Retina (tissue), 1 donor: ENCODE results near the gene COL5A3.
"Not testable (repeated sequence)": the region's sequence is repeated elsewhere in the genome, so short reads cannot be mapped to it uniquely, and the experiment has no call there.

Experiments used
- DNase-seq: peaks from one replicate; pipeline ENCODE4 v3.0.0-alpha.2; 2016

Gene COL5A3

DNA sequence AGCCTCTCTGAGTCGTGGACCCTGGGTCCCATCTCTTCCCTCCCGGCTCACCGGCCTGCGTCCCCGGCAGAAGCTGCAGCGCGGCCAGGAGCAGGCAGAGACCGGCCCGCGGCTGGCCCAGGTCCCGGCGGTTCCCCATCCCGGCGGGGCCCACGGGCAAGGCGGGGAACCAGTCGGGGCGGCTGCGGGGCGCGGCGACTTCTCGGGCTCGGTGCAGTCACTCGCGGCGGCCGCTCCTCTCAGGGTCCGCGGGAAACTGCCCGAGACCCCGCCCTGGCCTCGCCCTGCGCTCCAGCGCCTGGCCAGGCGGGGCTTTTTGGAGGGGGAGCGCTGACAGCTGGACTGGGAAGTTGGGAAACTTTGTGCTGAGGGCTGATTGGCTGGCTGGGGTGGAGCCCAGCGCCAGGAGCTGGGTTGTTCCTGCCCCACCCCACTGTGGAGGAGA is at the start of gene COL5A3:
COL5A3 (minus strand) TSS at position 258 of the 445 bp plus-strand sequence; CDS start at position 139, 119 bp downstream.
- no peak for DNase-seq

DNA sequence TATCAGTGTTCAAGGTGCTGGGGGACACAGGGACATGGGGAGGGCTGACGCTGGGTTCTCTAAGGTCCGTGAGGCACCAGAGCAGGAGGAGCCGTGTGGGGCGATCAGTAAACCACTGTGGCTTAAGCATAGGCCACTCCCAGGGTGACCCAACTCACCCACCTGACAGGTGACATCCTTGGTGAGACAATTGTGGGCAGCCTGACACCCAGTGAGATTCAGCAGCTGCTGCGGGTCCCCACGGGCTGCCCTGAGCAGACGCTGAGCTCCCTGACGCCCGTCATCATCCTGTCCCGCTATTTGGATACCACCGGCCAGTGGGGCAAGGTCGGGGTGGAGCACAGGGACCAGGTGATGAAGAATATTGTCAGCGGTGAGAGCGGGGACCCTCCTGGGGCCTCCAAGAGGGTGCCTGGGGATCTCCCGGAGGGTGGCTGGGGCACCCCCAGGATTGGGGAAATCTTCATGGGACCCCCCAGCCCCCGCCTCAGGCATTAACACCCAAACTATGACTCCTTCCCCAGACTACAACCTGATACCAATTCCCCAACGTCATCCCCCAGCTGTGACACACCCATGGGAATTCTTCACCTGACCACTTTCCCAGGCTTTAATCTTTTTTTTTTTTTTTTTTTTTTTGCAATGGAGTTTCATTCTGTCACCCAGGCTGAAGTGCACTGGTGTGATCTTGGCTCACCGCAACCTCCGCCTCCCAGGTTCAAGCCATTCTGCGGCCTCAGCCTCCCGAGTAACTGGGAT is 42.5 kb upstream of the COL5A3 start:
- no peak for DNase-seq

DNA sequence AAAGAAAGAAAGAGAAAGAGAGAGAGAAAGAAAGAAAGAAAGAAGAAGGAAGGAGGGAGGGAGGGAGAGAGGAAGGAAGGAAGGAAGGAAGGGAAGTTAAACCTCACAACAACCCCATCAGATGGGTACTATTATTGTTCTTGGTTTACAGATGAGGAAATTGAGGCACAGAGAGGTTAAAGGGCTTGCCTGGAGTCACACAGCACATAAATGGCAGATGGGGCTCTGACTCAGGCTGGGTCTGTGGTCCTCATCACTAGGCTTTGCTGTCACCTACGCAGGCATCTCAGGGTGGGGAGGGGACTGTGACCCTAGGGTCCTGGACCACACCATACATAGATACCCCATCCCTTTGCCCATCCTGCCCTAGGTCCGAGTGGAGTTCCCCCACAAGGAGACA is 39.3 kb upstream of the COL5A3 start:
- no peak for DNase-seq

DNA sequence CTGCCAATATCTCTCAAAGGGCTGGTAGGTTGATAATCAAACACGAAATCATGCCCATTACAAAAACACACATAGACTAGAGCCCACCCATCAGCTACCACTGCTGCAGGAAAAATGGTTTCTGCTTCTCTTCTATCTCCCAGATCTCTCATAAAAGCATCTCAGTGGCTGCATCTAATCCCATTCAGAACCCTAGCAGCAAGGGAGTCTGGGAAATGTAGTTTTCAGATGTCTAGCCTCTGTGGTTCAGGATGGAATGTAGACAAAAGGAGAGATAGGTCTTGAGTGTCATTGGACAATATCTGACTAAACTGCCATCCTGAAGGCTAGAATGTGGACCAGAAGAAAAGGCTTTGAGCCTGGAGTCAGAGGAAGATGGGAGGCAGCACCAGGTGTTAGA is 35.1 kb upstream of the COL5A3 start:
- no peak for DNase-seq

DNA sequence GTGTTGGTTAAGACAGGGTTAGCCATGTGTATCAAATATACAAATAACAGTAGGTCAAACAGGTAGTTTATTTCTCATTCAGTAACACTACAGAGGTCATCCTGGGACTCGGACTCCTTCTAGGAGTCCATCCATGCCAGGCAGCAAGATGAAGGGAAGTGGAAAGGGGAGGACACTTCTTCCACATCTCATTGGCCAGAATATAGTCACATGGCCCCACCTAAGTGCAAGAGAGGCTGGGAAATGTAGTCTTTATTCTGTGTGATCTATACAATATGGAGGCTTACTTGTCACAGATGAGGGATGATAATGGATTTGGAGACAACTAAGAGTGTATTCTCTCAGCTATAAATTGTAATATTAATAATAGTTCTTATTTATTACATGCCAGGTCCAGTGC is 34.1 kb upstream of the COL5A3 start:
- no peak for DNase-seq

DNA sequence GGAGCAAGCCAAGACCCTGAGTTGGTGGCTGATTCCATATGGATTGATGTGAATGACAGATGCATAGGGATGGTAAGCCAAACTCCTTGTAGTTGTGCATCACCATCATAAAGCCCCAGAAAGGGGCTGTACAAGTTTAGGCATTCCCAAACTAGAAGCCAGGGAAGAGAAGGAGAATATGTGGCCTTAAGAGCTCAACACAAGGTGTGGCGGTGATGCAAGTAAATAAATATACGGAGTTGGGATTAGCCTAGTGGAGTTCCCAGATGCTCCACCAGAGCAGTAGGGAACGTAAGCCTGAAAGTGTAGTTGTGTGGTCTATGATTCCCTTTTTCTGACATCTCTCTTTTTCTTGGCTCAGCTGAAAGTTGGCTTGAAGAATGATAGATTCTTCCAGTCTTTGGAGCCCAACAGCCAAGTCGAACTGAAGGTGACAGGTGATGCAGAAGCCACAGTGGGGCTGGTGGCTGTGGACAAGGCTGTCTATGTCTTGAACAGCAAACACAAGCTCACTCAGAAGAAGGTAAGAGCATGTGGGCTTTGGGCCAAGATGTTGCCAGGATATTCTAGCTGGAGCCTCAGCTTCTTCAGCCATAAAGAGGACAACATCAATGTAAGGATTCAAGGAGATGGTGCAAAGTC is 33.1 kb upstream of the COL5A3 start:
- peak; percentile 44 for DNase-seq

DNA sequence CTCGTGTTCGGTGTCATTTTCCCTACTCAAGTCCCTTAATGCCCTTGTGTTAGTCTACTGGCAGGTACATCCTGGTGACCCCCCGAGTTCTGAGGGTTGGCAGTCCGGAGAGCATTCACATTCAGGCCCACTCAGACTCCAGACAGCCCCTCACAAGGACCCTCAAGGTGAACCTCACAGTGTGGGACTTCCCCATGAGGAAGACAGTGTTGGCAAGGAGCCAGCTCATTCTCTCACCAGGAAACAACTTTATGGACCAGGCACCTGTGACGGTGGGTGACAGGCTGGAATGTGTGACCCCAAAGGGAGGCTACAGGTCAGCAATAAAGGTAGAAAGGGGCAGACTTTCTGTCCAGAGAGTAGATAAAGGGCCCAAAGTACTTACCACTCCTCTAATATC is 27.5 kb upstream of the COL5A3 start:
- no peak for DNase-seq

DNA sequence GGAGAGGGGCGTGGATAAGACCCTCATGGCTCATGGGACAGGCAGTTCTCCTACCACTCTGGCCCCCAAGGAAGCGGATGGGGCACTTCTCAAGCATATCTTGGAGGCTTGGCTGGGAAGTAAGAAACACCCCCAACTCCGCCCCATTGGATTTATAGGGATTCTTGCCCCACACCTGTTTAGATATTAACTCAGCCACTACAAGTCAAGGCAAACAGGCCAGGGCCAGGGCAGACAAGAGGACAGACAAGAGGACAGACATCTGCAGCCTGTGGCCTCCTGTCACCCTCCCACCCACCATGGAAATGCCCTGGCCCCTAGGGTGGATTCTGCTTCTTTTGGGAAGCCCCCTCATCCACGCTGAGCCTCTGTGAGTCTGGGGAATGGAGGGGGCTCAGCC is 27.1 kb upstream of the COL5A3 start:
- no peak for DNase-seq

DNA sequence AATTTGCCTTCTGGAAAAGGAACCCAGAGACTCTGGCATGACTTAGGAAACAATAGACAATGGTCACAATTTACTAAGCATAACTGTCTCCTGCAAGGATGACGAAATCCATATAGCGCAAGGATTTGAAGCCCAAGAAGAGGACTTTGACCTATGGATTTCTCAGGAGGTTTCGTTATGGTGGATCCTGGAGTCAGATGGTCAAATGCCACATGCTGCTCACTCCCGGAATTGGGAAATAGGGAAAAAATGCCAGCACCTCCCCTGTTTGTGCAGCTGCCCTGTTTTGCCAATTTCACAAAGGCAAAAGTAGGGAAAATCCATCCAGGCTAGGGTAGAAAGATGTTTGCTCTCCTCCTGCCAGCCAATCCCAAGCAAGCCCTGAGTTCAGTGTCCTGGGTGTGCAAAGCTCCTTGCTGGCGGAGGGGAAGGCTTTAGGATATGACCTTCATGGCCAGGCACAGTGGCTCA is 26.3 kb upstream of the COL5A3 start:
- no peak for DNase-seq

DNA sequence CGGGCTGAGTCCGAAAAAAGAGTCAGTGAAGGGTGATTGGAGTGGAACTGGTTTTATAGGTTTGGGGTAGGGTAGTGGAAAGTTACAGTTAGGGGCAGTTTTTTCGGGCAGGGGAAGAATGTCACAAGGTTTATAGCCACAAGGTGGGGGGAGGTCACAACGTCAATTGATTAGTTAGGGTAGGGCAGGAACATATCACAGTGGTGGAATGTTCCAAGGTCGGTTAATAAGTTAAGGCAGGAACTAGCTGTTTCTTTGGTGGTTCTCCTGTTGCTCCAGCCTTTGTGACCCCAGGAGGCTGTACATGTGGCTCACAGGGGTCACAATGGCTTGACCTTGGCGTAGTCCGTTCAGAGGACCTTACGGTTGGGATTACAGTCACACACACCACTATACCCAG is 23.3 kb upstream of the COL5A3 start:
- DNase-seq, result no peak

DNA sequence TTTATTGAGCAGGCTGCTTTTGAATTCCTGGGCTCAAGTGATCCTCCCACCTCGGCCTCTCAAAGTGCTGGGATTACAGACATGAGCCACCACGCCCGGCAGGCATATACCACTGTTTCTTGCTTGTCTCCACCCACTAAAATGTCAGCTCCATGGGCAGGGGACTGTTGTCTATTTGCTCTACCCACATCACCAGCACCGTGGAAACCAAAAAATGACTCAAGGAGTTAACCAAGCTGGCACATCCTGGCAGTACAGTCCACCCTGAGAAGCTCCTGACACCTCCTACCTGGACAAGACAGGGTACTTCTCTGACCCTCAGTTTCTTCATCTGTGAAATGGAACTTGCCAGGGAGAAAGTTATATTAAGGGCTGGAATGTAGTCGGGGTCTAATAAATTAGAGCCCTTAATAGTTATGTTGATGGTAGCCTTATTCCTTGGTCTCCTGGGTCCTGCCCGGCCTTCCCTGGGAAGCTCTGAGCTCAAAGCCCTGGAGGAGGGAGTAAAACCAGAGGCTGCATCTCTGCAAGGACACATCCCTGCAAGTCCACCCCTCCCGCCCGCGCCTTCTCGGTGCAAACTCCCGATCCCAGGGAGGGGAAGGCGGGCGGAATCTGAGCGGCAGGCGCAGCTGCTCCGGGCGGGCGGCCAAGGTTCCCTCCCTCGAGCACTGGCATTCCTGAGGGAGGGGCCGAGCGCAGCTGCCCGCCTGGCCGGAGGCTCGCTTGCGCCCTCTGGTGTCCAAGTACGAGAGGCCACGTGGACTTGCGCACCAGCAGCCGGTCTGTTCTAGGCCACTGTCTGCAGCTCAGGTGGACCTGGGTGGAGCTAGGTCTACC is 17.1 kb upstream of the COL5A3 start:
- DNase-seq, result peak; percentile 94

DNA sequence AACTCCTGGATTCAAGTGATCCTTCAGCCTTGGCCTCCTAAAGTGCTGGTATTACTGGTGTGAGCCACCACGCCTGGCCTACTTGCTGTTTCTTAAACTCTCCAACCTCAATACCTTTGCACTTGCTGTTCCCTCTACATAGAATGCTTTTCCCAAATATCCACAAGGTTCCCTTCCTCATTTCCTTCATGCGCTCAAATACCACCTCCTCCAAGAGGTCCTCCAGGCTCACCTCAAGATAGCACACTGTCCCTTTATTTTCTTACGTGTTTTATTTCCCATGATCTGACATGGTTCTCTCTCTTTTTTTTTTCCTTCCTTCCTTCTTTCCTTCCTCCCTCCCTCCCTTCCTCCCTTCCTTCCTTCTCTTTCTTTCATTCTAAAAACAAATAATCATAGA is 16.4 kb upstream of the COL5A3 start:
- no peak for DNase-seq

DNA sequence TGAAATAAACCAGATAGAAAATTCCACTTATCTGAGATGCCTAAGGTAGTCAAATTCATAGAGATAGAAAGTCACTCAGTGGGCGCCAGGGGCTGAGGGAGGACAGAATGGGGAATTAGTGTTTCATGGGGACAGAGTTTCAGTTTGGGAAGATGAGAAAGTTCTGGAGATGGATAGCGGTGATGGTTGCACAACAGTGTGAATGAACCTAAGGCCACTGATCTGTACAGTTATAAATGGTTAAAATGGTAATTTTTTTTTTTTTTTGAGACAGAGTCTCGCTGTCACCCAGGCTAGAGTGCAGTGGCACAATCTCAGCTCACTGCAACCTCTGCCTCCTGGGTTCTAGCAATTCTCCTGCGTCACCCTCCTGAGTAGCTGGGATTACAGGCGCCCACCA is 12.8 kb upstream of the COL5A3 start:
- not testable (repeated sequence) for DNase-seq

DNA sequence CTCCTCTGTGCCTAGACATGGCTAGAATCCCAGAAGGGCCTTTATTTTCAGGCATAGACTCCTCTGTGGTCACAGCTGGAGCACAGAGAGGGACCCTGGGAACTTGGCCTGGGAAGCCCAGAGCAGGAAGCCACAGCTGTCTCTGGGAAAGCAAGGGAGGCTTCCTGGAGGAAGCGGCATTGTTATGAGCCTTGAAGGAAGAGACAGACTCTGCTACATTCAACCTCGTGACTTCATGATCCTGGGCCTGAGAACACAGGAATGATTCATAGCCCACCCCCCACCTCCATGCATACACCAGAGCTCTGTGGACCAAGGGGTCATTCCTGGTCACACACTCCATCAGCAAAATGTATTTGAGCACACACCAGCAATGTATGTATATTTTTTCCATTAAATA is 11.6 kb upstream of the COL5A3 start:
- DNase-seq, result no peak

DNA sequence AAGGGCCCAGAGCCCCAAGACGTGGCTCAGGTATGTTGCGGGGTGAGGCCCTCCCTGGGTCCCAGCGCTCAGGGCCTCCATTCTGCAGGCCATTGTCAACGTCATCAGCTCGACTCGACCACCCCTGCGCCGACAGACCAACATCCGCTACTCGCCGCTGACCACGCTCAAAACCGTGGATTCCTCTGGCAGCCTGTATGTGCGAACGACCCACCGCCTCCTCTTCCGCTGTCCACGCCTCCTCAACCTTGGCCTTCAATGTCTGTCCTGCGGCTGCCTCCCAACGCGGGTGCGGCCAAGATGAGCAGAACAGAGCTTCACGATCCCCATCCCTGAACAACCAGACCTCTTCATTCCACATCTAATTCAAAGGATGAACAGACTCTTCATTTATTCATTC is 11.1 kb upstream of the COL5A3 start:
- DNase-seq, result no peak

DNA sequence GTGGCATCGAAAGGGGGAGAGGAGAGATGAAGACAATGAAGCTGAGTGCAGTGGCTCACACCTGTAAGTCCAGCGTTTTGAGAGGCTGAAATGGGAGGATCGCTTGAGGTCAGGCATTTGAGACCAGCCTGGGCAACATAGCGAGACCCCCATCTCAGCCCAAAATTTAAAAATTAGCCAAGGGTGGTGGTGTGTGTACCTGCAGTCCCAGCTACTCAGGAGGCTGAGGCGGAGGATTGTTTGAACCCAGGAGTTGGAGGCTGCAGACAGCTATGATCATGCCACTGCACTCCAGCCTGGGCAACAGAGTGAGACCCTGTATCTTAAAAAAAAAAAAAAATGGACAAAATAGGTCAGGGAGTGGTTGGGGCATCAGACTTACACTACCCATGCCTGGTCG is 10.5 kb upstream of the COL5A3 start:
- no peak for DNase-seq

DNA sequence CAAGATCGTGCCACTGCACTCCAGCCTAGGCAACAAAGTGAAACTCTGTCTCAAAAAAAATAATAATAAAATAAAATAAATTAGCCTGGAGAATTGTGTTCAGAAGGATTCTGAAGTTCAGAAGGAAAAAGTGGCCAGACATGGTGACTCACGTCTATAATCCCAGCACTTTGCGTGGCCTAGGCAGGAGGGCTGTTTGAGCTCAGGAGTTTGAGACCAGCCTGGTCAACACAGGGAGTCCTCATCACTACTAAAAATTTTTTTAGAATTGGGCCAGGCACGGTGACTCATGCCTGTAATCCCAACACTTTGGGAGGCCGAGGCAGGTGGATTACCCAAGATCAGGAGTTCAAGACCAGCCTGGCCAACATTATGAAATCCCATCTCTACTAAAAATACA is 8.9 kb upstream of the COL5A3 start:
- no peak for DNase-seq

DNA sequence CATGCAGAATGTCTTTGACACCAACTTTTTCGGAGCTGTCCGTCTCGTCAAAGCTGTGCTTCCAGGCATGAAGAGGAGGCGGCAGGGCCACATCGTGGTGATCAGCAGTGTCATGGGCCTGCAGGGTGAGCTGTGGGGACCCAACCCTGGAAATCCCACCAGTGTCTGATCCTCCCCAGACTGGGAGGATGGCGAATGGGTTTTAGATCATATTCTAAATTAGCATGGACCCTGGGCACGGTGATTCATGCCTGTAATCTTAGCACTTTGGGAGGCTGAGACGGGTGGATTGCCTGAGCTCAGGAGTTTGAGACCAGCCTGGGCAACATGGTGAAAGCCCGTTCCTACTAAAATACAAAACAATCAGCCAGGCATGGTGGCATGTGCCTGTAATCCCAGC is 8.5 kb upstream of the COL5A3 start:
- DNase-seq, result no peak

DNA sequence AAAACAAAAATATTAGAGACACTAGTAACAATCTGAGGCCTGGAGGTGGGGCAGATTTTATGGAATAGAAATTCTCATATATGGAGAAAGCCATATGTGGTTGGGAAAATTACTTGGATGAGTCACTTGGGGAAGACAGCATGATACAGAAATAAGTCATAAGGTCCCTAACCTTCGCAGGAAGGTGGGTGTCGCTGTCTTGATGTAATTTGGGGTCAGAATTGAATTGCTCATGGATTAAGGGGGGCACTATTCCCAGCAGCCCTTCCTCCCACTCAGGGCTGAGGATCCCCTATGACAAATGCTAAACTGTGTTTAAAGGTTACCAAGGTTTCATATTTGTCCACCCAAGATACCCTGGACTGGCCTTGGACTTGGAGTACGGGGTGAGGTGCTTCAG is 8.0 kb upstream of the COL5A3 start:
- no peak for DNase-seq

DNA sequence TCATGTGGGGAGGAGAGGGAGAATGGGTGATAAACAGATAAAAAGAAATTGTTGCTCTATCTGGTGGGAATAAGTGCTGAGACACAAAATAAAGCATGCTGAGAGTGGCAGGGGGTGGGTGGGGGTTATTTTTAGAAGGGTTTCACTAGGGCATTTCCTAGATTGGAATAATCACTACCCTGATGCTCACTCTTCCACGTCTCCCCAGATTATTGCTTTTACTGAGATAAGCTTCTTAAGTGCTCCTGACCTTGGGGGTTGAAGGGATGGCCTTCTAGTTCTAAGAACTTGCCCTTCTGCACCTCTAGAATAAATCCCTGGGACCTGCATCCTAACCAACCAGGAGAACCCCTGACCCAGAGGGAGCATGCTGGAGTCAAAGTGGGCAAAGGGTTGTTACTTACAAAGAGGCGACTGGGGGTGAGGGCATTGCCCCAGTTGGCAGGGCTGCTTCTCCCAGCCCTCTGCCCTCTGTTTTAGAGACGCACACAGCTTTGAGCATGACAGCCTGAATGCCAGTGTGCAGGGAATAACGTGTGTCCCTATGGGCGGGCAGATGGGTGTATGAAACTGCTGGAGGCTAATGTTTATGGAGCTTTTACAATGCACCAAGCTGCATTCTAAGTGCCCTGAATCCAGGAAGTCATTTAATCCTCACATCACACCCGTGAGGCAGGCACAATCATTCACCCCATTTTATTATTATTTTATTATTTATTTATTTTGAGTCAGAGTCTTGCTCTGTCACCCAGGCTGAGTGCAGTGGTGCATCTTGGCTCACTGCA is 3.7 kb upstream of the COL5A3 start:
- no peak for DNase-seq

DNA sequence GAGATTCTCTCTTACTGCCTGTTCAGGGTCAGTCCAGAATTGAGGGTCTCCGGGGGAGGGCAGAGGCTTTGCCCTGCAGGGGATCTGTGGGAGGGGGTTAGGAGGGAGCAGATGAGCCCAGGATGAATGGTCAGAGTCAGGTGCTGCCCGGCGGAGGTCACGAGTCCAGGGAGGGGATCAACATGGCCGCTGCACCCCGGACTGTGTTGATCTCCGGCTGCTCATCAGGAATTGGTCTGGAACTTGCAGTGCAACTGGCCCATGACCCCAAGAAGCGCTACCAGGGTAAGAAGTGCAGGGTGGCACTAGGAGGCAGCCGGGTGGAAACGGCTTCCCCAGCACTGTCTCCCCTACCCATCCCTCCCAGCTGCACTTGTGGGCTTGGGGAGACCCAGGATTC is 3.0 kb upstream of the COL5A3 start, which contains the start of gene RDH8:
RDH8 (plus strand) TSS at position 168 of the 400 bp plus-strand sequence; CDS start at position 183, 15 bp downstream.
- no peak for DNase-seq

DNA sequence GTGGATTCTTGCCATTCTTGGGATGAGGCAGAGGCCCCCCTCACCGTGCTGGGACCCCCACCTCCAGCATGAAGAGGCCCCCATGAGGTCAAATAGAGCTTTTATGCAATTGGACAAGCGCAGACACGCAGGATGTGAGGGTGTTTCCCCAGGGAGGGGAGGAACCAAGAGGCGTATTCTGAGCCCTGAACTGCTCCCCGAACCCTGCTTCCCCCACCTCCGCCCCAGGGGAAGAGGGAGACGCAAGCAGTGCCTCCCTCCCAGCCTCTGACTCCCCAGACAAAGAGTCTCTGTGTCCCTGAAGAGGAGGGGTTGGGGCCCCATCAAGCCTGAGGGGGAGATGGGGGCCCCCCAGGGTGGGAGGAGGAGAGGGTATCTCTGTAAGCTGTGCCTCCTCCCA is 1.7 kb upstream of the COL5A3 start:
- DNase-seq, result no peak

DNA sequence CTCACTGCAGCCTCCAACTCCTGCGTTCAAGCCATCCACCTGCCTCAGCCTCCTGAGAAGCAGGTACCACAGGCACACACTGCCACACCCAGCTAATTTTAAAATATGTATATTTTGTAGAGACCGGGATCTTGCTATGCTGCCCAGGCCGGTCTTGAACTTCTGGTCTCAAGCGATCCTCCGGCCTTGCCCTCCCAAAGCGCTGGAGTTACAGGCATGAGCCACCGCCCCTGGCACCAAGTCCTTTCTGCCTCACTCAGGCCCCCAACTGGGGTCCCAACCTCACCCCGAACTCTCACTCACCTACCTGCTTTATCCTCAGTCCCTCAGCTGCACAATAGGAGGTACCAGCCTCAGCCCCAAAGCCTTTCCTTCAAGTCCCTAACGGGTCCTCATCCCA is 635 bp upstream of the COL5A3 start:
- DNase-seq, result no peak
